G401 (cell line): Measurements from ENCODE around the gene SMPD1. TPM values are rescaled to one million over a fixed set of nuclear protein-coding genes. Genes with fewer than 3 reads are reported as not detected.
"Not testable (repeated sequence)": the region's sequence is repeated elsewhere in the genome, so short reads cannot be mapped to it uniquely, and the experiment has no call there.

Source experiments
- DNase-seq: peaks from one replicate; pipeline ENCODE4 v3.0.0-alpha.2; 2015; ENCODE audit warnings: low spot score
- in situ Hi-C: cut with HindIII; loops from 2 replicates; pipeline ENCODE4 v1.10.0; 2016; ENCODE audit warnings: low sequenced_read_pairs, mixed read lengths
- total RNA-seq: library from RNA; depleted of rRNA; stranded (reverse); fragments of >200 nt; shearing (Covaris generic); gene quantifications from 2 replicates; pipeline ENCODE4 v1.2.3, GENCODE V29; 2014

Gene SMPD1
- total RNA-seq, 1 experiment from 2014 or later, result 14.1 TPM

DNA sequence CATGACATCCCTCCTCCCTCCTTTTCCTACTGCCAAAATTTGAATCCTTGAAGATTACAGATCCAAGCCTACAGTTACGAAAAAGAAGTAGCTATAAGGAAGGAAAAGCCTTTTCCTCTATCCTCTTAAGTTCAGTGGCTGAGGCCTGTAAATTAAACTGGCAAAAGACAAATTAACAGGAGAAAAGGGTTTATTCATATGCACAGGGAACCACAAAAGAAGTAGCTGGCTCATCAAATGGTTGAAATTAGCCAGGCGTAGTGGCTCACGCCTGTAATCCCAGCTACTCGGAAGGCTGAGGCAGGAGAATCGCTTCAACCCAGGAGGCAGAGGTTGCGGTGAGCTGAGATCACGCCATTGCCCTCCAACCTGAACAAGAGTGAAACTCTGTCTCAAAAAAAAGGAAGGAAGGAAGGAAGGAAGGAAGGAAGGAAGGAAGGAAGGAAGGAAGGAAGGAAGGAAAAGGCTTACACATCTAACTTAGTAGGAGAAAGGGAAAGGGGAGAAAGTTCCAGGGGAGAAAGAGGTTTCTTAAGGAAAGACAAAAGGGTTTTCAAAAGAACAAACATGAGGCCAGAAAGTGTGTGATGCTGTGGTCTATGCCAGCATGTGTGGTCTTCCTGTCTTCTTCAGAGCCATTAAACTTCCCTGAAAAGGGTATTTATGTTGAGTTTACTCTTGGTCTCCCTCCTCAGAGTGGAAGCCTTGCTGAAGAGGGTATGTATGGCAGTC lies 5.1 kb upstream of the SMPD1 start:
- DNase-seq, result no peak
- in situ Hi-C loops, result no loop called here

DNA sequence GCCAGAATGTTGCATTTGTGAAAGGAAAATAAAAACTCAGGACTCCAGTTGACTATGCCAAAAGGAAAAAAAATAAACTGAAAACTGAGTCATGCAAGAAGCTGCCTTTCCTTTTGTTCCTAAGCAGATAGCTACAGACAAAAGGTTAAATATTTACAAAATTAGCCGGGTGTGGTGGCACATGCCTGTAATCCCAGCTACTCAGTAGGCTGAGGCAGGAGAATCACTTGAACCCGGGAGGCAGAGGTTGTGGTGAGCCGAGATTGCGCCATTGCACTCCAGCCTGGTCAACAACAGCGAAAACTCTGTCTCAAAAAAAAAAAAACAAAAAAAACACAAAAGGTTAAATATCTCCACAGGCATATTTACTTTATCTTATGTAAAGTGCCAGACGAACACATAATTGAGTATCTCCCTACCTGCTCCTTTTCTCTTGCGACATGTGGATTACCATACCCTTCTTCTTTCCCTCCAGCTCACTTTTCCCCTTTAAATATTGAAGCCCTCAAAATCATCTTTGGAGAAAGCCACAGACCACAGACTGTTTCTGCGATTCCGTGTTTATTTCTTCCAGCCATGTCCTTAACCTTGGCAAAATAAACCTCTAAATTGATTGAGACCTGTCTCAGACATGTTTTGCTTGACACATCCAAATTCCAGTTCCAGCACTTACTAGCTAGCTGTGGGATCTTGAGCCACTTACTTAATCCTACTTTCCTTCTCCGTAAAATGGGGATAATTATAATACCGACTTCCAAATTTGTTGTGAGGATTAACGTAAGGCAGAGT lies 2.3 kb upstream of the SMPD1 start:
- DNase-seq, result no peak
- in situ Hi-C loops, result no loop called here

DNA sequence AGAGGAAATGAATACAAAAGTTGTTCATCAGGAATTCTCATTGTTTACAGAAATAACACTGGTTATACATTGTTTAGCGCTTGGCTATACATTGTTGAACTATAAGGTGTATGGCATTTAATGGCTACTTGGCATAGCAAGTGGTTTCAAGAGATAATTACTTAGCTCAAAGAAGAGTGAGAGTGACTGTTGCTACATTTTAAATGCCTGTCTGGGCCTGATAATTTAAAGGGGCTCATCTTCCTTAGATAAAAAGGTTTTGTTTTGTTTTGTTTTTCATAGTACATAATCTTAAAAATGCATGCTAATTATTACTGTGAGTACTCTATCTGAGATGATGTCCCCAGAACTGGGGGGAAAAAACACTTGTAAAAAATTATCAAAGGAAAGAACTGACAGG lies 1.5 kb upstream of the SMPD1 start:
- in situ Hi-C loops, result no loop called here
- no peak for DNase-seq

DNA sequence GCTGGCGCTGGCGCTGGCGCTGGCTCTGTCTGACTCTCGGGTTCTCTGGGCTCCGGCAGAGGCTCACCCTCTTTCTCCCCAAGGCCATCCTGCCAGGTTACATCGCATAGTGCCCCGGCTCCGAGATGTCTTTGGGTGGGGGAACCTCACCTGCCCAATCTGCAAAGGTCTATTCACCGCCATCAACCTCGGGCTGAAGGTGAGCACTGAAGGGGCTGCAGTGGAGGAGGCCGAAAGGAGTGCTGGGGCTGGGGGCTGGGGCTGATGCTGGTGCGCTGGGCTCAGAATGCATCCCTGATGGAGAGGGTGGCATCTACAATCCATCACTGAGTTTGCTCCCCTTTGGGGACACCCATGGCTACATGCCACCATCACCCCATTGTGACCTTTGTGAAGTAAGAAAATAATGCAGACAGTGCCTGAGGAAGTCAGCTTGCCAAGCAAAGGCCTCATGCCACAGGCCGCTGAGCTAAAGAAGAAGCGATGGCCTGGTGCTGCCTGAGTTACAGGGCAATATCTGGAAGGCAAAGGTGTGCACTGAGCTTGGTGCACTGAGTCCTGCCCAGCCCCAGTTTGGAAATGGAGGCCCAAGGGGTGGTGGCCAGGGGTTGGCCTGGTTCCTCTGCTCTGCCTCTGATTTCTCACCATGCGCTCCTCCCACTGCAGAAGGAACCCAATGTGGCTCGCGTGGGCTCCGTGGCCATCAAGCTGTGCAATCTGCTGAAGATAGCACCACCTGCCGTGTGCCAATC lies 620 bp downstream of the SMPD1 start:
- in situ Hi-C loops, result no loop called here
- peak; percentile 41 for DNase-seq

DNA sequence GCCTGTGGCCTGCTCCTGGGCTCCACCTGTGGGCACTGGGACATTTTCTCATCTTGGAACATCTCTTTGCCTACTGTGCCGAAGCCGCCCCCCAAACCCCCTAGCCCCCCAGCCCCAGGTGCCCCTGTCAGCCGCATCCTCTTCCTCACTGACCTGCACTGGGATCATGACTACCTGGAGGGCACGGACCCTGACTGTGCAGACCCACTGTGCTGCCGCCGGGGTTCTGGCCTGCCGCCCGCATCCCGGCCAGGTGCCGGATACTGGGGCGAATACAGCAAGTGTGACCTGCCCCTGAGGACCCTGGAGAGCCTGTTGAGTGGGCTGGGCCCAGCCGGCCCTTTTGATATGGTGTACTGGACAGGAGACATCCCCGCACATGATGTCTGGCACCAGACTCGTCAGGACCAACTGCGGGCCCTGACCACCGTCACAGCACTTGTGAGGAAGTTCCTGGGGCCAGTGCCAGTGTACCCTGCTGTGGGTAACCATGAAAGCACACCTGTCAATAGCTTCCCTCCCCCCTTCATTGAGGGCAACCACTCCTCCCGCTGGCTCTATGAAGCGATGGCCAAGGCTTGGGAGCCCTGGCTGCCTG lies 1.4 kb downstream of the SMPD1 start:
- no peak for DNase-seq
- in situ Hi-C loops, result no loop called here

DNA sequence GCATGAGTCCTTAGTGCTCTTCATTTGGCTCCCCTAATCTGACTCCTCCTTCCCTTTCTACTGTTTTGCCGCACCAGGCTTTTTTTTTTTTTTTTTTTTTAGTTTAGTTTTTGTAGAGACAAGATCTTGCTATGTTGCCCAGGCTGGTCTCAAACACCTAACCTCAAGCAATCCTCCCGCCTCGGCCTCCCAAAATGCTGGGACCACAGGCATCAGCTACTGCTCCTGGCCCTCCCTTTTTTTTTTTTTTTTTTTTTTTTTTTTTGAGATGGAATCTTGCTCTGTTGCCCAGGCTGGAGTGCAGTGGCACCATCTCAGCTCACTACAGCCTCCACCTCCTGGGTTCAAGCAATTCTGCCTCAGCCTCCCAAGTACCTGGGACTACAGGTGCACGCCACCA lies 2.0 kb downstream of the SMPD1 start:
- in situ Hi-C loops, DNase-seq: not testable (repeated sequence)

DNA sequence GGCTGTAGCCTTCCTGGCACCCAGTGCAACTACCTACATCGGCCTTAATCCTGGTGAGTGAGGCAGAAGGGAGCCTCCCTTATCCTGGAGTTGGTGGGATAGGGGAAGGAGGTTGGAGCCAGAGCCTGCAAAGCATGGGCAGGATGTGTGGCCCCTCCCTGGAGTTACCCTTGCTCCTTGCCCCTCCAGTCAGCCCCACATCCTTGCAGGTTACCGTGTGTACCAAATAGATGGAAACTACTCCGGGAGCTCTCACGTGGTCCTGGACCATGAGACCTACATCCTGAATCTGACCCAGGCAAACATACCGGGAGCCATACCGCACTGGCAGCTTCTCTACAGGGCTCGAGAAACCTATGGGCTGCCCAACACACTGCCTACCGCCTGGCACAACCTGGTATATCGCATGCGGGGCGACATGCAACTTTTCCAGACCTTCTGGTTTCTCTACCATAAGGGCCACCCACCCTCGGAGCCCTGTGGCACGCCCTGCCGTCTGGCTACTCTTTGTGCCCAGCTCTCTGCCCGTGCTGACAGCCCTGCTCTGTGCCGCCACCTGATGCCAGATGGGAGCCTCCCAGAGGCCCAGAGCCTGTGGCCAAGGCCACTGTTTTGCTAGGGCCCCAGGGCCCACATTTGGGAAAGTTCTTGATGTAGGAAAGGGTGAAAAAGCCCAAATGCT lies 3.9 kb downstream of the SMPD1 start:
- in situ Hi-C loops, result no loop called here
- peak; percentile 84 for DNase-seq

DNA sequence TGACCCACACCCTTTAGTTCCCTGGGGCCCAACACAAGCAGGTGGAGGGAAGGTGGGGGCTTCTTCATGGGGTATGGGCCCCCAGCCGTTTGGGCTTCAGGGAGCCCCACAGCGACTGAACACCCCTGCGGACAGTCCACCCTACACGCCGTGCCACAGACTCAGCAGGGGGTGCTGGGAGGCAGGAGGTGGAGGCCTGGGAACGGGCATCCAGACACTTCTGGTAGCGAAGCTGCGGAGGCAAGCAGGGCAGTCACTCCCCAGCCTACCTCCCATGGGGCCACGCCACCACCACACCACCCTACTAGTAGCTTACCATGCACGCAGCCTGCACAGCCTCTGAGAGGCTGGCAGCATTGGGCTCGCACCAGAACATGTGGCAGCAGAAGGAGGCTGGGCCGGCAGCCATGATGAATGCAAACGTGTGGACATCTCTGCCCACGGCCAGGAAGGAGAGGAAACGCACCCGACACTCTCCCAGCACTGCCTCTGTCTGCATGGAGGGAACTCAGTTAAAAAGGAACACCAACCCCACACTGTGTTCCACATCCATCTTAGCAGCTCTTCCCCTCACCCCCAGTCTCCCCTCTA lies 5.3 kb downstream of the SMPD1 start:
- in situ Hi-C loops, result no loop called here
- DNase-seq, result peak; percentile 4

DNA sequence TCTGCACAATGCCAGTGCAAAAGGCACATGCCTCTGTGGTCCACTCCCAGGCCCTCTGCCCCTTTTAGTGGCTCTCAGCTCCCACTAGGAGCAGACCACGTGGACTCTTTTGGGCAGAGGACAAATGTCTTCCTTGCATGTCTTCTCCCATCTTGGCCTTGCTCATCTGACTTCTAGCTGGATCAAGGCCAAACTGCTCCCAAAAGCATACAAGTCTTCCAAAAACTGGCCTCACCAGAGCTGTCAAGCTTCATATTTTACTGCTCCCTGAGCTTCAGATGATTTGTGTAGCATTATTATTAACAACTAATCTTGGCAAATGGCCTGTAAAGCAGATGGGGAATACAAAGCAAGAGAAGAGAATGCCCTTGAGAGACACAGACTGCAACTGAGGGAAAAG lies 6.9 kb downstream of the SMPD1 start:
- peak; percentile 61 for DNase-seq
- in situ Hi-C loops, result no loop called here

DNA sequence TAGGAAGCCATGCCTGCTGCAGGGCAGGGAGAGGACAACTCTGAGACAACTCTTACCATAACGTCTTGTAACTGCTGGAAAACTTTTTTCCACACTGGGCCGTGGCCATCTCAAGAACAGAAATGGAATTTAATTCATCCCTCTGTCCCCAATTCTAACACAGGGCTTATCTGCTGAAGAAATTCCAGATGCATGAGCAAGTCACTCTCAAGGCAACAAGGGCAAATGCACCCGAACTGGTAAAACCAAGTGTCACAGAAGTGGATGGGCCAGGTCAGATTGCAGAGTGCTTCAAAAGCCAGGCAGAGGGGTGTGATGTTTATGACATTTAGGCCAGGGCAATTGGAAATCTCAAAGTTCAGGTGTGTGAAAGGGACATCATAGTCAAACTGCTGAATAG lies 7.4 kb downstream of the SMPD1 start:
- in situ Hi-C loops, result no loop called here
- no peak for DNase-seq

DNA sequence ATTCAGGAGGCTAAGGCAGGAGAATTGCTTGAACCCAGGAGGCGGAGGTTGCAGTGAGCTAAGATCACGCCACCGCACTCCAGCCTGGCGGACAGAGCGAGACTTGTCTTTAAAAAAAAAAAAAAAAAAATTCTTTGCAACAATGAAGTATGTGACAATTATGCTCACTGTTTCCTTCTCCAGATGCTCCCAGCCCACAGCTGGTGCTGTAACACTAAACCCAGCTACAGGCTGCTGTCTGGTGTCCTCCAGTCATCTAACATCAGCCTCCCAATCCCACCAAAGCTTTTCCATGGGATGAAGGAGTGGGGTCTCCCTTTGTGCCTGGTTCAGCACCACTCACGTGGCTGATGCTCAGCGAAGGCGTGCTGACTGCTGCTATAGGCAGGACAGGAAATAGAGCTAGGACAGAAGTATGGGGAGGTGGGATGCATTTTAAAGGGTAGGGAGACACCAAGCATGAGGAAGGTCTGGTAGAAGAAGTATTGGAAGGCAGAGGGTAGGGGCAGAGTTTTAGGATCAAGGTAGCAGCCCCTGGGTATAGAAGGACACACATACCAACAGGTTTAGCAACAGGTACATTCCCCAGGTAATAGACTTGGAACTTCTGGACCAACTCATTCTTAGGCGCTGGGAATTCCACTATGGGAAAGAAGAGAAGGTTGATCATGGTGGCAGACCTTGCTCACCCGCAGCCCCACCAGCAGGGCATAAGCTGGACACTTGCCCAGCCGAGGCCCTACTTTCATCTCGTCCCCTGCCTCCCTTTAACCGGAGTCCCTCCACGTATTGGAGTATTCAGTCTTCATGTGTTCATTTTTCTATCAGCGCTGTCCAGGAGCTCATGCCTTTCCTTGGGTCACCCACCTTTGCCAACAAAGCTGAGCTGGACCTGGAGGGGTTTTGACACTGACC lies 10.4 kb downstream of the SMPD1 start:
- no peak for DNase-seq
- in situ Hi-C loops, result loop anchor here (5.0 kb wide), 1 partner anchor 42 kb away; the partner anchor contains the start of gene HPX

DNA sequence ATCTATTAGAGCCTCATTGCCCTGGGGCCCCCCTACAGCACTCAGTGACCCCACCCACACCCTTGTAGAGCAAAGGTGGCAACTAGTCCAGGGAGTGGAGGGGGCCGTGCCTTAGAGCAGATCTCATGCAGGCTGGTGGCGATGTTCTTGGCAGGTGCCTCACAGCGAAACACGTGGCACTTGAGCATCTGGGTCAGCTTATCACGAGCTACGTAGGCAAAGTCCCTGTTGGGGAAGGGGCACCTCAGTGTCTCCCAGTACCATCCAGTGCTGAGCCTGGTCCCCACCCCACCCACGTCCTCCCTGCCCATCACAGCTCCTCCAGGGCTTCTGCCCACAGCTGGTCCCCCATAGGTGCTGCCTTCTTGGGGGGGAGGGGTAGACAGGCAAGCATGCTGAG lies 11.2 kb downstream of the SMPD1 start:
- DNase-seq, result no peak
- in situ Hi-C loops, result loop anchor here (5.0 kb wide), 1 partner anchor 41 kb away; the partner anchor contains the start of gene HPX

DNA sequence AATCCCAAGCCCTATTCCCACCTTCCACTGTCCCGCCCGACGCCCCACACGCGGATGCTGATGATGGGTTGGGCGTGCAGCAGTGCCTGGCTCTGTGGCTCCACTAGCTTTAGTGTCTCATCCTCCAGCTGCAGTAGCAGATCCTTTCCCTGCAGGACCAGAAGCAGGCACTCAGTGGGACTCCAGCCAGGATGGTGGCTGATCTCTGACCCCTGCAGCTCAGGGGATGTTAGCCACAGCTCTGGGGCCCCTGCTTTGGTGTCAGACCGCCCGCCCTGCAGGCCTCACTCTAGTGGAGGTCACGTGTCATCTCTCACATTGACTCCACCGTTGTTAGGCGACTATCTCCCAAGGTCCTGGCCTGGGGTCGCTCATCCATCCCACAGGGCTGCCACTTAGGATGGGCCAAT lies 11.8 kb downstream of the SMPD1 start:
- in situ Hi-C loops, result loop anchor here (5.0 kb wide), 1 partner anchor 40 kb away; the partner anchor contains the start of gene HPX
- DNase-seq, result no peak

DNA sequence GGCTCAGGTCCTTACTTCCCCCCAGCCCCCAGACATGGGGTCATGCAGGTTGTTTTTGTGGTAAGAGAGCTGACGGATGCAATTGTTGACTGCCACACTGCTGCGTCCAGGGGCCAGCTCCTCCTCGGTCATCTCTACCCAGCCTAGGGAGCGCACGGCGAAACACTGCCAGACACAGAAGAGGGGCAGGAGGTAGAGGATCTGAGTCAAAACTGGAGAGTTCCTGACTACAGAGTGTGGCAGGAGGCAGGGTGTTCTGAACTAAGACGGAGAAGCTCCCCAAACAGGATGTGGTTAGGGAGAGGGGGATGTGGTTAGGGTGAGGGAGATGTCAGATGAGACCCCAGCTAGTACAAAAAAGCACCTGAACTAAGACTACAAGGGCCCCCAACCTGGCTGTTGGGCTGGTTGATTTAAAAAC lies 12.3 kb downstream of the SMPD1 start:
- DNase-seq, result no peak
- in situ Hi-C loops, result loop anchor here (5.0 kb wide), 1 partner anchor 40 kb away; the partner anchor contains the start of gene HPX

DNA sequence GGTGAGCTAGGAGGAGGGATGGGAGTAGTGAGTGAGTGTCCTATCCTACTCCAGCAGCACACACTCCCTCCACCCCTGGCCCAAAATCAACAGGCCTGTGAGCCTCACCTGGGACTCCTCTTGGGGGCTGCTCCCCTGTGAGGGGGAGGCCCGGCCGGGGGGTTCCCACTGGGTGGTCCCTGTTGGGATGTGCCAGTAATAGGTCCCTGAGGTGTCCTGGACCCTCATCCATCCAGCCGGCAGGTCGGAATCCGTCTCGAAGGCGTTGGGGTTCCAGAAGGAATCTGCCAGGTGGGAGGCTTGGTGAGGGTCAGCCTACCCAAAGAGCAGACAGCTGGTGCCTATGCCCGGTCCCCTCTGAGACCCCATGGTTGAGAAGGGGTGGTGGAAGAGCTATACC lies 13.3 kb downstream of the SMPD1 start:
- DNase-seq, result no peak
- in situ Hi-C loops, result loop anchor here (5.0 kb wide), 1 partner anchor 39 kb away; the partner anchor contains the start of gene HPX

DNA sequence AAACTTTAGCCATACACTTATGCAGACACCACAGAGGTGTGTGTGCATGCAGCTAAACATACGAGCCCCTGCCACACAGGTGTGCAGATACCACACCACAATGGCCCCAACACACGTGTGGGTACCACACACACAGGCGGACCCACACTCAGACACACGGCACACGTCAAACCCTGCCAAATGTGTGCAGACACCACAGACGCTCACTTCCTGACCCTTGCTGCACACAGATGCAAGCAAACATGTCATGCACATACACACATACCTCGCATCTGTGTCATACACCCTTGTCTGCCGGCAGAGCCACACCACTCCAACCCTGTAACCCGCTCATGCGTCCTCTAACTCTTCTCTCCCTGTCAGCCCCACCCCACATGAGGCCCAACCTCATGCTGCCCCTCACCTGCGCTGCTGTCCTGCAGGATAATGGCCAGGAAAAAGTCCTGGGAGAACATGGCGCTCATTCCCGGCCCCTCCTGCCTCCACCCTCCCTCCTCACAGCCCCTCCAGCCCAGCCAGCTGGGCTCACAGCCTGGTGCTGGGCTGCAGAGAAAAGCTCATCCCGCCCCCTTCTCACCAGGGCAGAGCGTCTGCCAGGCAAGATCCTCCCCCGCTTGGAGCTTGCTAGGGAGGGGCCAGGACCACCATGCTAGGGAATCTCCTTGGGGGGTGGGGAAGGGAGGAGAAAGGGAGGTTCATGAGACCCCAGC lies 14.2 kb downstream of the SMPD1 start:
- in situ Hi-C loops, result loop anchor here (5.0 kb wide), 1 partner anchor 38 kb away; the partner anchor contains the start of gene HPX
- DNase-seq, result peak; percentile 73
